HG03196 (cell line): ENCODE results near the gene TBX3.

ENCODE experiments used
- ATAC-seq: cut with Tn5 transposase; IDR thresholded peaks from one replicate; pipeline ENCODE4 v1.9.1; 2021; ENCODE audit not compliant: unreplicated experiment

The TBX3 gene

GRCh38 chr12:114668886-114669288 is 15.1 kb downstream of the TBX3 start:
- no peak for ATAC-seq

GRCh38 chr12:114668151-114668885 is 15.7 kb downstream of the TBX3 start:
- ATAC-seq = no peak

GRCh38 chr12:114667669-114668150 is 16.3 kb downstream of the TBX3 start:
- no peak for ATAC-seq

GRCh38 chr12:114666746-114667668 is 17.0 kb downstream of the TBX3 start:
- ATAC-seq = no peak

GRCh38 chr12:114665411-114666260 is 18.3 kb downstream of the TBX3 start:
- ATAC-seq = no peak

GRCh38 chr12:114664651-114665320 is 19.2 kb downstream of the TBX3 start:
- ATAC-seq = no peak

GRCh38 chr12:114662512-114663177 is 21.3 kb downstream of the TBX3 start:
- ATAC-seq = no peak

GRCh38 chr12:114661245-114661644 is 22.7 kb downstream of the TBX3 start:
- no peak for ATAC-seq

- ATAC-seq = no peak
Observed at GRCh38 chr12:114659084-114659483, 24.9 kb downstream of the TBX3 start.

GRCh38 chr12:114658002-114658441 is 26.0 kb downstream of the TBX3 start:
- ATAC-seq = no peak

GRCh38 chr12:114657597-114657920 is 26.4 kb downstream of the TBX3 start:
- ATAC-seq = no peak

GRCh38 chr12:114656906-114657596 is 26.9 kb downstream of the TBX3 start:
- no peak for ATAC-seq

GRCh38 chr12:114655934-114656749 is 27.8 kb downstream of the TBX3 start:
- no peak for ATAC-seq

- no peak for ATAC-seq
Observed at GRCh38 chr12:114649585-114649984, 34.4 kb downstream of the TBX3 start.

- ATAC-seq = no peak
Observed at GRCh38 chr12:114648711-114649110, 35.3 kb downstream of the TBX3 start.

GRCh38 chr12:114638790-114639435 is 45.1 kb downstream of the TBX3 start:
- no peak for ATAC-seq

- no peak for ATAC-seq
Observed at GRCh38 chr12:114636723-114637480, 47.1 kb downstream of the TBX3 start.
